ENCODE measurements around the gene ZNF417.
"Not testable (repeated sequence)": the region's sequence is repeated elsewhere in the genome, so short reads cannot be mapped to it uniquely, and the experiment has no call there.

- TF ChIP-seq CTCF (optimal IDR thresholded peaks at IDR 0.05 in 1 of 3, IDR thresholded peaks at IDR 0.05 in 1 of 3, conservative IDR thresholded peaks at IDR 0.05 in 1 of 3; ENCODE audit: extremely low read depth in 1 of 3, insufficient read depth in 2 of 3, low read length in 3 of 3); EZH2 (IDR thresholded peaks at IDR 0.05; ENCODE audit: low read length): not testable (repeated sequence)
Measured at GRCh38 chr19:57873883-57874799, 42.3 kb downstream of the ZNF417 start.

All from keratinocyte (primary cell).